ENCODE data around the gene ITPR1.

Gene ITPR1

DNA sequence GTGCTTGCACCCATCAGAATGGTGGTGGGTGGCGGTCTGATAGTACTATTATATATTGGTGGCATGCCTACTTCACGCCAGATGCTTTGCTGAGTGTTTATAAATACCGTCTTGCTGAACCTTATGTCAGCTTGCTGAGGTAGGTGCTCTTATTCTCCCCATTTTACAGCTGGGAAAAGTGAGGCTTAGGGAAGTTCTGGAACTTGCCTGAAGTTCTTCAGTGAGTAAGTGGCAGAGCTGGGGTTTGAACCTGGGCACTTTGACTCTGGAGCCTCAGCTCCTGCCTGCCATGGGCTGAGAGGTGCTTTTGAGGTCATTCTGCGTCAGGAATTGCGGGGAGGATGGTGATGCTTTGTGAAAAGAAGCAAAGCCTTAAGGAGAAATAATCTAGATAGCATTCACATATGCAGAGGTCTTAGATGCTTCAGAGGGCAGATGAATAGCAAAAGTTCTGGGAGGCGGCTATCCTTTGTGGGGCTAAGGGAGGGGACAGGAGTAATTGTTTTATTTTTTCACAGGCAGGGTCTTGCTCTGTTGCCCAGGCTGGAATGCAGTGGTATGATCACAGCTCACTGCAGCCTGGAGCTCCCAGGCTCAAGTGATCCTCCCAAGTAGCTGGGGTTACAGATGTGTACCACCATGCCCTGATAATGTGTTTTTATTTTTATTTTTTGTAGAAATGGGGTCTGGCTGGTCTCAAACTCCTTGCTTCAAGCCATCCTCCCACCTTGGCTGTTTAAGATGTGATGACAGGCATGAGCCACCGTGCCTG lies 18.5 kb downstream of the ITPR1 start:
- DNase-seq, result no peak

DNA sequence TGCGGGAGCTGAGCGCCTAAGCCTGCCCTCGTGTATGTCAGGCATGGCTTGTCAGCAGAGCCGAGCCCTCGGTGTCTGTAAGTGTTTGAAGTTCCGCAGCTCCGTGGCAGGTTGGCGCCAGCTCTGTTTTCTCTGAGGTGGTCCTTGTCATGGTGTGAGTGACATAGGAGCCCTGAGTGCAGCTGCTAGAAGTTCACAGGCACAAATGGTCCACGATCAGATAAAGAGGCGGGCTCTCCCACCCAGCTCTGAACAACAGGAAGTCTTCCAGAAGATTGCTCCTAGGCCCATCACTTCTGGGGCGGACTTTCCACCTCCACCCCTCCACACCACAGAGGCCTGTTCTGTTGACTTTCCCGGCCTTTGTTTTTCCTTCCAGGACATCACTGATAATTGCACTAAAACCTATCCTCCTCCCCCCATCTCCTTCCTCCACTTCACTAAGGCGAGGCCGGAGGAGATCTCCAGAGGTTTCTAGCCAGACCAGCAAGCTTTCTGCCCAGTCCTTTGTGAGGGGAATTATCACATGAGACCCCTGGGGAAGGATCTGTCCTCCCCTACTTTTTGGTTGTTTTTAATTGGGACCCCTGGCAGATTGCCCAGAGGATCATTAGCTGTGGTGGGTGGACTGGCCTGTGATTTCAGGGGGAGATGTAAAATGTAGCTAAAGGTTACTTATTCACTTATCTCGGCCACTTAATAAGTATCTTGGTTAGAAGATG lies 19.9 kb downstream of the ITPR1 start:
- no peak for DNase-seq

DNA sequence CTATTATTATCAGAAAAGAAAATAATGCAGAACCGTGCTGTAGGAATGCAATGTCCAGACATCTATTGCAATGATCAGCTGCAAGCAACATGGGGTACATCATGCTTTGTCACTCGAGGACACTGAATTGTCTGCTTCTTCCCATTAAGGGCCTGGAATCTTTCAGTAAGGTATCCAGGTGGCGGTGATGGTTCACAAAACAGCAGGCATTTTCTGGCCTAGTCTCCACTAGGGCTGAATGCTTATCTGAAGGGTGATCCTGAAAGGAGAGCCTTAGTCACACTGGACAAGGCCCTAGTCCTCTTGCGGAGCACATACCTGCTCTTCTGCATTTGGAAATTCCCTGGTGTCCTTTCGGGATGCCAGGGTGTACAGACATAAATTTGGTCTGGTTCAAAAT lies 21.2 kb downstream of the ITPR1 start:
- no peak for DNase-seq

DNA sequence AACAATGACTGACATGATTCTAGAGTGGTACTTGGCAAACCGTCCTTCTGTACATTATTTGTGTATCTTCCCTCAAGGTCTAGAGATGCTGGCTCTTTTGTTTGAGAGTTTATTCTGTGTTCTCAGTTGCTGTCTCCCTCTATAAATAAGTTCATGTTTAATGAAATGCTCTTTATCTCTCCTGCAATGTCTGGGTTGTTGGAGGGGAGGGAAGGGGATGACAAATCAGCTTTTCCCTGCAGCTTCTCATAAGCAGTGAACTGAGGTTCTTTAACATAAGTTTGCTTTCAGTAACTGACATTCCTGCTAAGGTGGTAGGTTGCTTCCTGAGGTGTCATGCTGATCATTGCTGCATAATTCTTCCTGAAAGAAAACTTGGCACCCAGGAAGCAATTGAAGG lies 21.8 kb downstream of the ITPR1 start:
- no peak for DNase-seq

DNA sequence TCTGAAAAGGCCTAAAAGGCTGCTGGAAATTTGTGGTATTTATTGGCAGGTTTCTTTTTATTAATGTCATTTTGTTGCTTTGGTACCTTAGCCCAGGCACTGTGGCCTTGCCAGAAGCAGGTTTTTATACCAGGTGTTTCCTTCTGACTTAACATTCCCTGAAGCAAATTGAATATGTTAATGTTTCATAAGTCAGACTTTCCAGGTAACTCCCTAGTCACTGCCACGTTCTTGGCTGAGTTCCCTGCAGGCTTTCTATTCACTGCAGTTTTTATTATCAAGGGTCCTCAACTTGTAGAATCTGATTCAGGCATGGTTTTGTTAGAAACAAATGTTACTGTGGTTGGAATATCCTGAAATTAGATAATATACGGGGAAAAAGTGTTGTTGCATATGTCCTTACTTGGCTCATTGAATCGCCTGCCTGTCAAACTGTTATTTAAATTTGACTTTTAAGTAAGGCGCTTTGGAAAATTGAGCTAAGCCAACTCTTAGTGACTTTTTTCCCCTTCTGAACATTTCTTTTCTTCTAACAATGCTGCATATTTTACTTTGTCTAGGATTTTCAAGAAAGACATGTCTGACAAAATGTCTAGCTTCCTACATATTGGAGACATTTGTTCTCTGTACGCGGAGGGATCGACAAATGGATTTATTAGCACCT lies 22.9 kb downstream of the ITPR1 start:
- no peak for DNase-seq

DNA sequence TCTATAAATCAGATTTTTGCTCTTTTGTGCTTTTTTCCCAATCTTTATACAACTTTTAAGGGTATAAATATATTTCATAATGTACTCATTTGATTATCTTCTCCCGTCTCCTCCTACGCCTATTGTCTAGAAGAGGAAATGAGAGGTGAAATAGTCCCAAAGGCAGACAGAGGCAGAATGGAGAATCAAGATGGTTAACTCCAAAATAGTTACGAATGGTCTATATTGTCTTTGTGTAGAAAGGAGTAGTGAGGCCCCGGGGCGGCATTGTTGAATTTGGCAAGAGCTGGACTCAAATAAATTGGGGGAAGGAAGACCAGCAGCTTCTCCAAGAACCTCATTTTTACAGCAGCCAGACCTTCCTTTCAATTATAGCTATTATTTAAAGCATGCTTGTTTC lies 23.9 kb downstream of the ITPR1 start:
- DNase-seq, result no peak

DNA sequence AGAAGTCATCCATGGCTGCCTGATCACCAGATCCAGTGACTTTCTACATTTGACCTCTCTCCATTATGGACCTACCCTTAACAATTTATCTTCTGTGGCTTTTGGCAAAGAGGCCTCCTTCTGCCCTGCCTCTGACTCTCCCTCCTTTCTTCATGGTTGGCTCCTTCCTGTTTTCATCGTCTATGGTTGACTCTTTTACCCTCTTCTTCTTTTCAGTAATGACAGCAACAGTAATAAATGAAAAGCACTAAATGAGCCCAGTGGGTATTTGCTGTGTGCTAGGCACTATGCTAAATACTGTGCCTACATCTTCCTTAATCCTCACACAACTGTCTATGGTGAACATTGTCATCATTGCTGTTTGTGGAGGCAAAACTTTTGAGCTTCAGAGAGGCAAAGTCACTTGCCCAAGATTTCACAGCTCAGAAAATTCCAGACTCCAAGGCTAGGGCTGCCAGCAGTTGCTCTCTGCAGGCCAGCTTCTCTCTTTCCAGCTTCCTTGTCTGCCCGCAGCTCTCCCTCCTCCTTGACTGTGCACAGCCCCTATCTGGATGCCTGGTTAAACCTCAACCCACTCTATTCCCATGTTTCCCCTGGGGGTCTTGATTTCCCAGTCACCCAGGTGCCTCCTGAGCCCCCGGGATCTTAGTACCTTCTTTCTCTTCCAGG lies 24.6 kb downstream of the ITPR1 start:
- DNase-seq, result no peak

DNA sequence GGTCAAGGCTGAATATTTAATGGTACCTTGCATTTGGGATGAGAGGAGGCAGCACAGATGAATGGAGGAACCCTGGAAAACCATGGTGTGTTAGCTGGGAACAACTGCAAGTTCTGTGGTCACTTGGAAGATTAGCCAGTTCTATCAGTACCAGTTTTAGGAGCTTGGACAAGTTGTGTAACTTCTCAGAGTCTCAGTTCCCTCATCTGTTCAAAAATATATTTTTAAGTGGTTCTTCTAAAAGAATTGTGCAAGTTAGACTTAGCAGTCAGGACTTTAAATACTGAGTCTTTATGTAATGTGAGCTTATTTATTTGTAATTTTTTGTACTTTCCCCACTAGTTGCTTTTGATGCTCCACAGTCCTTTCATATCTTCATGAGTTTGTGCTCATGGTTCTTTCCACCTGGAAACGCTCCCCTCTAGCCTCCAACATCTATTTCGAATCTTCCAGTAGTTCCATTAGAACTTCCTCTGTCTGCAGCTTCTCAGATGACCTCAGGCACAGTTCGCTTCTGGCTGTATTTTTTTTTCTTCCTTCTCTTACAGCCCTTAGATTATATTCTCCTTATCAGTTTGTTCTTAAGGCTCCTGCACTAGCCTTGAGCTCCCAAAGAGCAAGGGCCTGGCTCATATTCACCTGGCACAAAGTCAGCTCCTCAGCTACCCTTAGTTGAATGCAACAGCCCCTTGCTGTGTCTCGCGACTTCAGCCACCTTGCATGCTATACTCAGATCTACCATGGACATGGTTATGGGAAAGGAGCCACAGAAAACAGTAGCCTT lies 27.1 kb downstream of the ITPR1 start:
- no peak for DNase-seq

DNA sequence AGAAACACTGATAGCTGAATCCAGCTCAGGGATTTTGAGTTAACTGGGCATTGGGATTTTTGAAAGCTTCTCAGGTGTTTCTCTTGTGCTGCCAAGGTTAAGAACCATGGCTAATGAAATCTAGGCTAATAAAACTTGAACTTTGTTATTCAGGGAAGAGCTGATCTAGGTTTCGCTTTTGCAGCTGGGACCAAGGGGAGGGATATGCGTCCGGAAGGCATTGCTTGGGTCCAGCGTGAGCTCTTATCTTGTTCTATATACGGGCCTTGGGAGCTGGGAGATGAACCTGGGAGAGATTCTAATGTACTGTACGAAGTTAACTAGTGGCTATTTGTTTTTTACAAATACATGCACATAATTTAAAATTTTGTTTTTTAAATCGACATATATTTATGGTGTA lies 29.8 kb downstream of the ITPR1 start:
- DNase-seq, result no peak

DNA sequence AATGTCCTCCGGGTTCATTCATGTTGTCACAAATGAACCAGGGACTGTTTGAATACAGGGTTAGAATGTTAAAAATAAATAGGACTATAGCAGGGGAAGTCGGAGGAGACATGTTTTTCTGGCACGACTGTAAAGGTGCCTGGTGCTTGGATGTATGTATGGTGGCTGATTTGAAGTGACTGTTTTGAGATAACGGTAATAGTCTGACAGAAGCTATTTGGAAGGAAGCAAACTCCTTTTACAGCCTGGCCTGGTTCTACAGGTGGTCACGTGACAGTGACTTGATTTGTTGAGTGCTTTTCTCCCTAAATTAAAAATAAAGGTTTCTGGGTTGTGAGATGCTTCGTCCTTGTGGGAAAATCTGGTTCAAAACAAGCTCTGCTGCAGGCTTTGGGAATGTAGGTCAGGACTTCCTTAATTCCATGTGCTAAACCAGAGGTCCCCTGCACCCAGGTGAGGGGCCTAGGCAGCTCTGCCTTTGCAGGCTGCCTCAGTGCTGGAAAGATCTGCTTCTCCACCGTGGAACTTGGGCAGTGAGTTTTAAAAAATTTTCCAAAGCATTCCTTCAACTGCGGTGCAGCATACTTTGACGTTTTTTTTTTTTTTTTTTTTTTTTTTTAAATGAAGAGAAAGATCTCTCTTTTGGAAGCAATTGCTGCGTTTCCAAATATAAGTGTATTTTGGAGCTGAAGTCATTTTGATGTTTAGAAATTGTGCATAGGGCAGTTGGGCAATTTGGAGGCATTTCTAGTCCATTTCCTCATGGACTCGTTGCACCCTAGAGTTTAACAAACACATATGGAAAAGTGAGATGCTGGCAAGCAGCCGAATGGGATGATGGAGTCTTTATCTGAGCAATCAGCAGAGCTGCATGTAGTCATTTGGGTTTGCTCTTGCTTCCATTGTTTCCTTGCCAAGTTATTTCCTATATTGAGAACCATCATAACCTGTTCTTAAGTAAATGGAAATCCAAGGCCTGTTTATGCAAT lies 30.9 kb downstream of the ITPR1 start:
- DNase-seq, result no peak

DNA sequence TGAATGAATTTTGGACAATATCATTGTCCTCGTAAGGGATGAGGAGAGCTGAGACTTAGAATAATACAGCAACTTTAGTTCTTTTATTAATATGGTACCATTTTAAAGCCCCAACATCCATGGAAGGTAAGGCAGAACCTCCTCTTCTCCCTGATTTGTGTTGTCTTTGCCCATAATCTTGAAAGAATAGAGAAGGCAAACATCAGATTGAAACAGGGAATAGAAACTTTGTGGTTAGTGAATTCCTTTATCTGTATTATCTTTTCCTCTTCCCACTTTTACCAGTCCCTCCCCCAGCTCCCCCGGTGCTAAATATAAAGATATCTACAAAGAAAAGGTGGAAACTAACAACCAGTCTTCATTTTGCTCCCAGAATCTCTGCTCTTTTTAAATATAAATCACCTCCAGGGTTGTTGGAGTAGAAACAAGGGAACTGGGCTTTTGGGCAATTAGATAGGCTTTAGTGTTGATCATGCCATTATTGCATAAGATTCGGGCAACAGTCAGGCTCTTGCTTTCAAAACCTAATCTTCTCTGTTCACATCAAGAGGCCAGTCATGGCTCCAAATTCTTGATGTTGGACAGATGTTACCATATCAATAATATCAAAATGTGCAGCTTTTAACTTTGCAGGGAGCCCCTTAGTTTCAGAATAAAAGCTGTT lies 32.5 kb downstream of the ITPR1 start:
- DNase-seq, result no peak

DNA sequence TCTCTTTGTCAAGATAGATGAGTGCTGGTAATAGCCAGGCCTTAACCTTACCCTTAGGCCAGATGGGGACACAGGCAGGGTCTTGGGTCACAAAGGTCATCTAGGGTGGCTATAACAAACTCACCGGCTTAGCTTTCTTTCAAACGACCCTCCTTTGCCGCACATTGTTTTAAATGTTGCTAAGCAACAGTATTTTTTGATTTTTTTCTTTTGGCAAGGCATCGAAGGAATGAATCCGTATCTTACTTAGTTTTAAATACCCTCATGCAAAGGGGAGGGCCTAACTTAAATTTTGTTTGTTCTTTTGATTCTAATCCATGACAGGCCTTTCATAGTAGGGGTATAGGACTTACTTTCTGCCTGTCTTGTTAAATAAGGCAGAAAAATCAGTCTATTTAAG lies 35.2 kb downstream of the ITPR1 start:
- no peak for DNase-seq

DNA sequence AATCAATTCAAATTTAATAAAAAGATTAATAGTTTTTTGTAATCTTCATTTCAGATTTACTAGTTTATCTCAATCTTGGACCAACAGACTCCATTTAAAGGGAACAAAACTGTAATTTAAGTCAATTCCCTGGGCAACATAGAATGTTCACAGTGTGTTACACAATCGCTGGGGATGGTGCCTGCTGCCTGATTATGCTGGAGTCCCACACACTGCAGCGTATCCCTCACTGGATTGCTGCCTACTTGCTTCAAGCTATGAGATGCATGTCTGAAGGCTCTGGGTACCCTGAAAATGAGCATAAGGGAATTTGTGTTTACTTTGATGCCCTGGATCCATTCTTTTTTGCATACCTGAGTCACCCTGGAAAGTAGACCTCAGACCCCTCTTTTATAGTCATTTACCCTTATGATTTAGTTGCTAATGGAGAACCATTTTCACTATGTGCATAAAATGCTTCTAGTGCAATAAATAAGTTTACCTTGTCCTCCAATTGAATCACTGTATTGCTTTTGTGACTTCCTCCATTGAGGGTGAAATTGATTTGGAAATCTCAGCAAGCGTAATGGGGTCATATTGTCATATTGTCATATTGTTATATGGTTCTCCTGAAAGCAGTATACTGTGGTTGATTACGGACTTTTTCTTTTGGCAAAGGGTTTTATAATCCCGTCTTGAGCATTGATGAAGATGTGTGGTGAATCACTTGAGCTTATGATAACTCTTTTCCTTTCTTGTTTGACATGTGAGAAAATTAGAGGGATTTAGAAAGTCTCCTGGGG lies 35.9 kb downstream of the ITPR1 start:
- no peak for DNase-seq

DNA sequence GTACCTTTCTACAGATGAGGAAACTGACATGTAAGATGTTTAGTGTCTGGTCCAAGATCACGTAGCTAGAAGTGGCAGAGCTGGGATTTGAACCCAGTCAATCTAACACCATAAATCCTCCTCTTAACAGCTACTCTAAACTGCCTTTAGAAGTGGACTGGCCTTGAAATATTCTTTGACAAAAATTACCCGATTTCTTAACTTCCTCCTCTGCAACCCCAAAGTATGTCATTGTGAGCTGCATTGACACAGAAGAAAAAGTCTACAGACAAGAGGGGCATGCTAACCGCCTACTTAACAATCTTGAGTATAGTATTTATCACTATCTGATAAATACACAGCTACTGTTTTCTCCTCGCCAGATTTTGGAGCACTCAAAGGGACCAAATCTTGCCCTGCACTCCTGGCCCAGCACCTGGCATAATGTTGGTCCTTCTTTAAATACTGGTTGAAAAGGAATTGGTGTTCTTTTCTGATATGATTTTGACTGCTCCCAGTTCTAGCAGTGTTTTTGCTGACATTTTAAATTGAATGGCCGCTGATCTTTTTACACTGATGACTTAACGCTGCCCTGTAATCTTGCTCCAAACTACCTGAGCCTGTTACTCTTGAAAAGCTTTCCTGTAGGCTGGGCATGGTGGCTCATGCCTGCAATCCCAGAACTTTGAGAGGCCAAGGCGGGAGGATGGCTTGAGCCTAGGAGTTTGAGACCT lies 36.9 kb downstream of the ITPR1 start:
- DNase-seq, result no peak

DNA sequence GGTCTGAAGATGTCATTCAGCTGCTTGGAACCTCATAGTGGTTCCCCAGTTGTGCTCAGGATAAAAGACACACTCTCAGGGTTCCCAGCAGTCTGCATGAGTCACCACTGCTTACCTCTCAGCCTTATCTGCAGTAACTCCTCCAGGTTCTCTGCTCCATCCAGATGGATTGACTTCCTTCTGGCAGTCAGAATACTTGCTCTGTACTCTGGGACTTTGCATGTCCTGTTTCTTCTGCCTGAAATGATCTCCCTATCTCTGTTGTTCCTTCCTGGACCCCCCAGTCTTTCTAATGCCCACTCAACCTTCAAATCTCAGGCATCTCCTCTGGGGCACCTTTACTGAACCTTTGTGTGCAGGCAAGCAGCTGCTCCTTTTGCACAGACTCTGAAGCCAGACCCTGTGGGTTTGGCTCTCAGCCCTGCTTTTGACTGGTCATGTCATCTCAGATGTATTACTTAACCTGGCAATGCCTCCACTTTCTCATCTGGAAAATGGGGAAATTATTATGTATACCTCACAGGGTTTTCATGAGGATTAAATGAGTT lies 38.4 kb downstream of the ITPR1 start:
- no peak for DNase-seq

DNA sequence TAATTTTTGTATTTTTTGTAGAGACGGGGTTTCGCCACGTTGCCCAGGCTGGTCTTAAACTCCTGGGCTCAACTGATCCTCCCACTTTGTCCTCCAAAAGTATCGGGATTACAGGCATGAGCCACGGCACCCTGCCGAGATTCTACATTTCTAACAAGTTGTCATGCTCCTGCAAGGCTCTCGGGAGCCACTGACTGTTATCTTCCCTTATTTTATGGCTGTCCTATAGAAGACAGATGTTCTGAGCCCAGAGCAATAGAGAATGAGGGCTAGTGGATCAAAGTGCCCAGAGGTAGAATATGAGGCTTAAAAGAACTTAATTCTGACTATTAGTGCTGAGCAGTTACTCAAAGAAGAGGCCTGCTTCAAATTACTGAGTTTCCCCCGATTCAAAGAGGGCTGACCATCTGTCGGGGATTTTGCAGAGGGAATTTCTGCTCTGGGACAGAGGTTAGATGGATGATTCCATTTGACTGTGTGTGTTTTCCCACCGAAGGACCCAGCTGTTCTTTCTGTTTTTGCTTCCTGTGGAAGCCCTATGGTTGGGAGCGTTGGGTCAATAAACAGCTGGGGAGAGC lies 39.5 kb downstream of the ITPR1 start:
- DNase-seq, result no peak

DNA sequence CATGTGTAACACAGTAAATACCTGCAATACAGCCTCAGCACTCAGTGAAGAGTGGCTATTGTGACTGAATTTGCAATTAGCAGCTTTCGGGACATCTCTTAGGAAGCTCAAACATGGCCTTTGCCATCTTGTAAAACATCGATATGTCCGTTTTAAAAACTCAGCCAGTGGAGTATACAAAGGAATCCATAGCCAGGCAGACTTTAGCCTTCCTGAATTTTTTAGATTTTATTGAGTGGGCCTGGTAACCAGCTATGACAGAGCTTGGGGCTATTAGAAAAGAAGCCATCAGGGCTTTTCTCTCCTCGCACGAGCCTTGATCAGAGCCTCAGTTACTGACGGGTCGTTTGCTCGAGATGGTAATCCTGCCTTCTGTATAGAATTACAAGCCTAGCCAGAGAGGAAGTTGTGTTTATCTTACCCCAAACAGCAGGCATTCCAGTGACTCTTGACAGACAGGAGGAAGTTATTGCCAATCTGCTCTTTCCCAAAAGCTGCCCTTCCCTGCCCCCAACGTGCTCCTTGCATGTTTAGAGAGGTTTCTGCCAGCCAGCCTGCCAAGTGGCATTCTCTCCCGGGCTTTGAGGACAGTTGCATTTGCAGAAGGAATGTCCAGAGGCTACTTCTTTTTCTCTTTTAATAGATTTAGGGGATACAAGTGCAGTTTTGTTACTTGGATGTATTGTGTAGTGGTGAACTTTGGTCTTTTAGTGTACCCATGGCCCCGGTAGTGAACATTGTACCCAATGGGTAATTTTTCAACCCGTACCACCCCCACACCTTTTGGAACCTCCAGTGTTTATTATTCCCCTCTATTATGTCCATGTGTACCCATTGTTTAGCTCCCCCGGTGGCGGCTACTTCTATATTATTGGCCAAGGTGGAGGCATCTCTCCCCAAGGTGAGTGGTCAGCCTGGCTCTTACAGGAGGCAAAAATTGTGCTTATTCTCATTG lies 40.6 kb downstream of the ITPR1 start:
- no peak for DNase-seq
